Measurements from ENCODE around the gene NFAM1.

The NFAM1 gene

GRCh38 chr22:42439821-42440674 is 7.8 kb upstream of the NFAM1 start:
- DNase-seq (ENCODE audit: low spot score), result no peak

- DNase-seq (ENCODE audit: low spot score), result no peak
These were observed 6.9 kb upstream of the NFAM1 start for GRCh38 chr22:42439021-42439567.

DNA sequence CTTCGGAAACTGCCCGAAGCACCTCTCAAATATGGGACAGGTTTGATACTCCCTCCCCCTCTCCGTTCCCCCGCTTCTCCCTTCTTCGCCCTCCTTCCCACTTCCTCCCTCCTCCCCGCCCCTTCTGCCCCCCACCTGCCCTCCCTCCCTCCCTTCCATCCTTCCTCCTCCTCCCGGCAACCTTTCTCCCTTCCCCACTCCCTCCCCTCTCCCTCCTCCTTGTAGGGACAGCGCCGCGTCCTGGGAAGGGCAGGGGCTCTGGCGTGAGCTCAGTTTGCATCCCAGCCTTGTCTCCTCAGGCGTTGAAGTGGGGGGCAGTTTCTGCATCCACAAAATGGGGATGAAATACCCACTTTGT is 6.1 kb upstream of the NFAM1 start:
- no peak for DNase-seq (ENCODE audit: low spot score)

DNA sequence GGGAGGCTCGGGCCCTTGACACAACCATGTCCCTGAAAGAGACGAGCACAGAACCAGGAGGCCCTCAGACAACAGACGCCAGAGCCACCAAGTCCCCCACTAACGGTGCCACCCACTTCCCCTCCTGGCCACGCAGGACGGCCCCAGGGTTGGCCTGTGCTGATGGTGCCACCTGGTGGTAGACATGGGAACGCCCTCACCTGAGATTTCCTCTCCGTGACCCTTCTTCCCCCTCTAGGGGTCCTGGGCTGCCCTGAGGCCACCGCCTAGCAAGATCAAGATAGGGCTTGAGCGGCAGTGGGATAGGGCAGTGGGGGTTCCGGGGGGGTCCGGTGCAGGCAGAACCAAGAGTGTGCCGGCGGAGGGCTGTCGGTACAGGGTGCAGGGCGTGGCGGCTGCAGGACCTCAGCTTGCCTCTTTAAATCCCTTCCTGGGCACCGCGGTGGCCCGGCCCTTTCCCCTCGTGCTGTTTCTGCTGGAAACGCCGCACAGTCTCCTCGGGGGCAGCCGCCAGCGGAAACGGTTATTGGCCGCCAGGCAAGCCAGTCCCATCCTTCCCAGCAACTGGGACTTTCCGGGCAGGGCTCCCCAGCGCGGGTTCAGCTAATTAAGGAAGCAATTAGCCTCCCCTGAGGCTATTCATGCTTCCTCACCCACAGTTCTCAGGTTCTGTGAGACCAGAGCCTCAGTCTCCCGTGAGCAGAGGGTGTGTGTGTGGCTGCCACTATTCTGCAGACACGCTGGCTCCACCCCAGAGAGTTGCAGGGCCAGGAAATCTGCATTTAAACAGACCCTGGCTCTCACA is 5.5 kb upstream of the NFAM1 start:
- no peak for DNase-seq (ENCODE audit: low spot score)

GRCh38 chr22:42436404-42436803 is 4.2 kb upstream of the NFAM1 start:
- DNase-seq (ENCODE audit: low spot score), result no peak

GRCh38 chr22:42434748-42435425 is 2.7 kb upstream of the NFAM1 start:
- DNase-seq (ENCODE audit: low spot score), result no peak

GRCh38 chr22:42433754-42434682 is 1.8 kb upstream of the NFAM1 start:
- no peak for DNase-seq (ENCODE audit: low spot score)

GRCh38 chr22:42432818-42433217 is 615 bp upstream of the NFAM1 start:
- DNase-seq (ENCODE audit: low spot score), result no peak

DNA sequence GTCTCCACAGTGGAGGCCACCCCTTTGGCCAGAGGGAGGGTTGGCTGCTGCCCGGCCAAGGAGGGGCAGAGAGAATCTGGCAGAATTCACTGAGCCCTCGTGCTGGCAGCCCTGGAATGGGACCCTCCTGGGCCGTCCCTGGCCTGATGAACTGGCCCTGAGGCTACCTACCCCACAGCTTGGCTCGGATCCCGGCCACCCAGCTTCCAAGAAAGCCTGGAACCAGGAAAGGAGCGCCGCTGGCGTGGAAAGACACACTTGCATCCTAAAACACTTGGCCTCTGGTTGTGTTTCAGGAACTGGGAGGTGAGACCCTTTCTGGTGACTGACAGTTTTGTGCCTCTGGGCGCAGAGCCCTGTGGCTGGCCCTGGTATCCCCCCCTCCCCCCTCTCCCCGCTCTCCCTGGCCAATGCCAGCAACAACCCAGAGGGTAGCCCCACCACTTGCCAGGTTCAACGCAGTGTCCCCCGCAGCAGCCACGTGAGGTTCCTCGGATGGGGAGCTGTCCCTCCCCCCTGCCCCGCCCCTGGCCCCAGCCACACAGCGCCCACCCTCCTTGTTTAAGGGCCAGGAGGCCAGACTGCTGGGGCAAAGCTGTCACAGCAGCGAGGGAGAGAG is 693 bp downstream of the NFAM1 start:
- DNase-seq (ENCODE audit: low spot score), result no peak

DNA sequence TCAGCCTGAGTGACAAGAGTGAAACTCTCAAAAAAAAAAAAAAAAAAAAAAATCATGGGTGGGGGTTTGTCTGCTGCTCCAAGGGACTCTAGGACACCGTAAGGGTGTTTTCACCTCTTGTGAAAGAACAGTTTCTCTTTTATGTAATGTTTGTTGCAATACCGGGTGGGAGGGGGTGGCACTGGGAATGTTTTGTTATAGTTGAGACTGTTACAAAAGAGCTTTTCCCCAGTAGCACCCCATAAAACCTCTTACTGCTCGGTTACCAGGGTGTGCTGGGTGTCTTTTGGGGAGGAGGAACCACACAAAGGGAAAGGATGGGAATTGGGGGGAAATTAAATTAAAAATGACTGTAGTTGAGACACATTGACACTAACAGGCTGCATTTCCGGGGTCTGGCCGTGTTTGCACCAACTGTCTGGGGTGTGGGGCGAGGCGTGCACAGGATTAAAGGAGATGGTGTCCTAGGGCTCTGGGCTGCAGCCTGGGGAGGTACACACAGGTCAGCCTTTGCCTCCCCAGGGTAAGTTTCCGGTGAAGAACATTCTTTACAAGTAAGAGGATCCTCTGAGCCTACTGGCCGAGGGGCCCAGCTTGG is 1.6 kb downstream of the NFAM1 start:
- DNase-seq (ENCODE audit: low spot score), result no peak

DNA sequence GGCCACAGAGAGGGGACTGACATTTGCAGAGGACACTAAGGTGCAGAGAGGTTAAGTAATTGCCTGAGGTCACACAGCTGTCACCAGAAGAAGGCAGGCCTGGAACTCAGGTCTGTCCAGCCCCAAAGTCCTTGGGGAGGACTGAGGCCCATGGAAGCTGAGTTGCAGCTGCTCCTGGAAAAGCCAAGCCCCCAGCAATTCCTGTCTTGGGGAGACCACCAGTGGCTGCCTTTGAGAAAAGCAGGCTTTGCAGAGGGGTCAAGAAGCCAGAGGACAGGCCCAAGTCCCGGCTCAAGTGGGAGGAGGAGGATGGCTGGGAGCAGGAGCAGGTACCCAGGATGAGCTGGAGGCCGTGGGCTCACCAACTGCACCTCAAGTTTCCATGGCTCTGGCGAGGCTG is 3.4 kb downstream of the NFAM1 start:
- no peak for DNase-seq (ENCODE audit: low spot score)

DNA sequence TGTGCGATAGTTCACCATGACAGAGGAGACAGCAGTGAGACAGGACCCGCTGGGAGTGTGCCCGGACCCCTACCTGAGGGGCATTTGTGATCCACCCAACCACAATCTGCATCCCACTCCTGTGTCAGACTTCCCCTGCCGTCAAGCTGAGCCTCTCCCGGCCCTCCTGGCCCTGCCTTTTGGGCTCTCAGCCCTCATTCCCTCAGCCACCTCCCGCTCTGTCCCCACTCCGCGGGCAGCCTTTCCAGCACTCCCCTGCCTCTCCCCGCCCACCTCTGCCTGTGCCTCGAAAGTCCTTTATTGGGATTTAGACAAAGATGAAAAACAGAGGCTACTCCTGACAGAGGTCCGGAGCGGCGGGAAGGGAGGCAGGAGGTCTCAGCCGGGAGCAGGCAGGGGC is 4.2 kb downstream of the NFAM1 start:
- no peak for DNase-seq (ENCODE audit: low spot score)

GRCh38 chr22:42427167-42427566 is 5.0 kb downstream of the NFAM1 start:
- DNase-seq (ENCODE audit: low spot score), result no peak

DNA sequence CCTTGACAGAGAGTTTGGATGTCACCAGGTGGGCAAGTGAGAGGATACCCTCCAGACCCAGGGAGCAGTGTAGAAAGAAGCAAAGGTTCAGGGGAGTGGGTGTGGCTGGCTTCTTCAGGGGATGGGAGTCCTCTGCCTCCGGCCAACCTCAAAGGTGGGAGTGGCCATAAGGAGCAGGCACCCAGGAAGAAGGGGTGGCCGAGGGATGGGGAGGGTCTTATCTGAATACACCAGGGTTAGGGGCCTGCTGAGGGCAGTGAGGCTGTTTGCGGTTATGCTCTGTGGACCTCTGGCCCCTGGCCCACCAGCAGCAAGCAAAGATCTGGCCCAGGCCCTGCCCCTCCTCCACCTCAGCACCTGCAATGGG is 6.2 kb downstream of the NFAM1 start:
- DNase-seq (ENCODE audit: low spot score), result no peak

DNA sequence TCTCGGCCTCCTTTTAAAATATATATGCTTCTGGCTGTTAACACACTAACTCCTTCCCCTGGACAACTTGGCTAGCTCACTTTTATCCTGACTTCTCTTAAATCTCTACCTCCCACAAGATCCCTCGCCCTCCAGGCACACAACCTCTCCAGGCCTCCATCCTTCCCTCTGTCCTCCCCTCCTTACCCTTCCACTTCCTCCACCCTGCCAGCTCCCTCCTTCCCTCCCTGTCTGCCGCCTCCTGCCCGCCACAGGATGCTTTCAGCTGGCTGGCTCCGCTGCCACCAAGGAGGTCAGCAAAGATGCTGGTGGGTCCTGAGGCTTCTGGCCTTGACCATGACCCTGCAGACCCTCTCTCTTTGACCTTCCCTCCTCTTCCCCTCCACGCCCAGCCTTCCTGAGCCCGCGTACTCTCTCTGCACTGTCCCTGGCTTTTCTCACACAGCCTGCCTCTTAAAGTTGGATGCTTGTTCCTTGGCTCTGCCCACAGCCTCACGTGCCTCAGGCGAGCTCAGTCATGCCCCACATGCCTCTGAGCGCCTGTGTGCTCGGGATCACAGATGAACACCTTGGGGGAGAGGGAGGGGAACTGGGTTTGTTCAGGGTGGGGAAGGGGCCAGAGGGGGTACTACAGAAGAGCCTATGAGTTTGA is 6.7 kb downstream of the NFAM1 start:
- no peak for DNase-seq (ENCODE audit: low spot score)

DNA sequence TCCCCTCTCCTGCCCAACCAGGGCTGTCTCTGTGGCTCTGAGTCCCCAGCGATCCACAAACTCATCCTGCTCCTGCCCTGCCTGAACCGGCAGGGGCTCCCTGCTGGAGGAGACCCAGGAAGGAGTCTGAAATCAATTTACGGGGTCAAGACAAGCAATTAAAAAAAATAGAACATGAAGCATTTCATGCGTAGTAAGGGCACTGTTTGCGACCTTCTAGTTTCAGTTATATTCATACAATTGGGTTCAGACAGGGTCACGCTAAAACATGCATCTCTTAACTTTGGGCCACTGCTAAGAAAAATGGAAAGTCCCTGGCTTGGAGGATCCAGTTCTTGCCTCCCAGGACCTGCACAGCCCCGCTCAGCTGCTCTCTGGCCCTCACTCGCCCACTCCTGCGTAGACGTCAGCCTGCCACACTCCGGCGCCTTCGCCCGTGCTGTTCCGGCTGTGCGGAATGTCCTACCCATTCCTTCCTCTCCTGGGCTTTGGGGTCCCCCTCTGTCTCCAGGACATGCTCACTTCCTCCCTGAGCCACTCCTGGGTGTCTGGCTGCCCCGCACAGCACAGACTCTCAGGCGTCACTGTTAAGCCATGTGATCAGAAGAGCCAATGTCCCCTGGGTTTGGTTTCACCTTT is 12.8 kb downstream of the NFAM1 start:
- DNase-seq (ENCODE audit: low spot score), result no peak

- no peak for DNase-seq (ENCODE audit: low spot score)
These were observed 13.4 kb downstream of the NFAM1 start for GRCh38 chr22:42418811-42419242.

DNA sequence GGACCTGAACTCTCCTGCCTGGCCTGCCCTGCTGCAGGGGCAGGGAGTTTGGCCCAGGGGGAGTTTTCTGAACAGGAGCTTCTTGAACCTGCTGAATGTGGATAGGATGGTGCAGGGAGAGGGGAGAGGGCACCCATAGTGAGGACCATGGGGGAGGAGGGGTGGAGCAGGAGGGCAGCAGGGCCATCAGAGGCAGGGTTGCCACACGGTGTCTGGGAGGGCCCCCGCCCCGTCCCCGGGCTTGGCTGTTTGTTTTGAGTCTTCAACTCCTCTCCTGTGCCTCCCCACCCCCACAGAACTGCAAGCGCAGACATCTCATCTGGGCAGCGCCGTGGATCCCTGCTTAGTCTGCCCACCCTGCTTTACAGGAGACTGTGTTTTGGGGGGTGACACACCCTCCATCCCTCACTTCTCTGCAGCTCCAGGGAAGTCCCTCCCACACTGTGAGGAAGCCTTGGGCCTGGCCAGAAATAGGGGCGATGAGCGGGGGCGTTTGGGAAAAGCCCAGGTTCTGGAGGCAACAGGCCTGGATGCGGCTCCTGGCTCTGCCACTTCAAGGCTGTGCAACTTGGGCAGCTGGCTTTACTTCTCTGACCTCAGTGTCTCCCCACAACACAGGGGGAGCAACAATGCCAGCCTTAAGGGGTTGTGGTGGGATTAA is 14.4 kb downstream of the NFAM1 start:
- DNase-seq (ENCODE audit: low spot score), result no peak

GRCh38 chr22:42416671-42417230 is 15.5 kb downstream of the NFAM1 start:
- DNase-seq (ENCODE audit: low spot score), result no peak

All from putamen (tissue), 1 donor.